ENCODE results near the gene HRH3.
A peak's percentile ranks its signal among the peaks of the same experiment; 100 is the strongest.

HRH3 gene

DNA sequence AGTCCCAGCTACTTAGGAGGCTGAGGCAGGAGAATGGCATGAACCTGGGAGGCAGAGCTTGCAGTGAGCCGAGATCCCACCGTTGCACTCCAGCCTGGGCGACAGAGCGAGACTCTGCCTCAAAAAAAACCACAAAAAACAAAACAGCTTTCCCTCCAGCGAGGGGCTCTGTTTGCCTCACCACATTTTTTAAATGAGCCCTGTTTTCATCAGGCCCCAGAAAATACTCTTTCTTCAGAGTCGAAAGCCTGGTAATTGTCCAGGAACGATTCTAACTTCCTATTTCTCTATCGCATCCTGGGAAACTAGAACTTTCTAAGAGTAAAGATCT is 25.0 kb downstream of the HRH3 start:
- ATAC-seq (ENCODE audit: insufficient read depth, low read depth) (peak; percentile 87), DNase-seq (peak; percentile 76)
- TF ChIP-seq EZH2 (IDR thresholded peaks at IDR 0.05; ENCODE audit: borderline replicate concordance, low read depth, low read length, severe bottlenecking) (no peak), CTCF (IDR thresholded peaks at IDR 0.05; ENCODE audit: borderline replicate concordance, extremely low read depth, low read length, poor library complexity, severe bottlenecking) (no peak)
- Histone ChIP-seq H4K20me1 (ENCODE audit: insufficient read depth, low read length) (peaks cover 36% of the 10 kb centered on the region), H2AFZ (ENCODE audit: low read depth, low read length) (no peak overlapping the region; the same call in 1 of the 2 replicates), H3K36me3 (ENCODE audit: insufficient read depth, low read length) (peaks cover 70% of the 10 kb centered on the region), H3K4me2 (ENCODE audit: insufficient read depth, low read length) (peak overlapping the region; percentile 46), H3K9me3 (ENCODE audit: insufficient read depth, low read length, severe bottlenecking) (no peaks in the 10 kb centered on the region), H3K4me3 (ENCODE audit: low read depth in 1 of 2, low read length in 2 of 2) (no peak overlapping the region), H3K27ac (ENCODE audit: low read length) (peak overlapping the region; percentile 57), H3K79me2 (ENCODE audit: insufficient read depth, low read length) (peaks cover 37% of the 10 kb centered on the region), H3K27me3 (ENCODE audit: insufficient read depth, low read length, poor library complexity) (no peaks in the 10 kb centered on the region), H3K9ac (ENCODE audit: low read depth, low read length) (peak overlapping the region; percentile 32), H3K4me1 (ENCODE audit: insufficient read depth, low read length) (peaks cover 30% of the 10 kb centered on the region)

- ATAC-seq (ENCODE audit: insufficient read depth, low read depth) (no peak), DNase-seq (no peak)
- no peak overlapping the region for H3K4me3 ChIP-seq (ENCODE audit: low read depth in 1 of 2, low read length in 2 of 2)
- no peaks in the 10 kb centered on the region for H3K27me3 ChIP-seq (ENCODE audit: insufficient read depth, low read length, poor library complexity)
- peaks cover 42% of the 10 kb centered on the region for H4K20me1 ChIP-seq (ENCODE audit: insufficient read depth, low read length)
- no peak overlapping the region for H3K4me2 ChIP-seq (ENCODE audit: insufficient read depth, low read length)
- no peaks in the 10 kb centered on the region for H3K9me3 ChIP-seq (ENCODE audit: insufficient read depth, low read length, severe bottlenecking)
- peaks cover 68% of the 10 kb centered on the region for H3K36me3 ChIP-seq (ENCODE audit: insufficient read depth, low read length)
- TF ChIP-seq CTCF (IDR thresholded peaks at IDR 0.05; ENCODE audit: borderline replicate concordance, extremely low read depth, low read length, poor library complexity, severe bottlenecking), result no peak
- TF ChIP-seq EZH2 (IDR thresholded peaks at IDR 0.05; ENCODE audit: borderline replicate concordance, low read depth, low read length, severe bottlenecking), result no peak
- peaks cover 30% of the 10 kb centered on the region for H3K4me1 ChIP-seq (ENCODE audit: insufficient read depth, low read length)
- H3K27ac ChIP-seq (ENCODE audit: low read length), result no peak overlapping the region
- H2AFZ ChIP-seq (ENCODE audit: low read depth, low read length), result no peak overlapping the region
- no peak overlapping the region for H3K9ac ChIP-seq (ENCODE audit: low read depth, low read length)
- H3K79me2 ChIP-seq (ENCODE audit: insufficient read depth, low read length), result peaks cover 52% of the 10 kb centered on the region
Observed at GRCh38 chr20:62193079-62194025, 26.7 kb downstream of the HRH3 start.

DNA sequence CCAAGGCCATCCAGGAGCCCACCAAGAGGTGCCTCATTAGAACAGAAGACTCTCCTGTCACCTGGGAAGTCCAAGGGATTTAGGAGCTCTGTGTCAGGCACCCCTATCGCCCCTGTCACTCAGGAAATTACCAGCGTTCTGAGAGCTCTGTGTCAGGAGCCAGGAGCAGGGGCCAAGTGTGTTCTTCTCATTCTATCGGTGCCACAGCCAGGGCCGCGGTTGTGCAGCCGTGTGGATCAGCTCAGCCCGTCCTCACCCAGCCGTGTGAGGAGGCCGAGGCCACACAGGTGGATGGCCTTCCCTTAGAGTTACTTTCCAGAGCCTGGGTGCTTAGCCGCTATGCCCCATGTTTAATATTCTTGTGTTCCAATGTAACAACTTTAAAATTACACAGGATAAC is 27.4 kb downstream of the HRH3 start:
- Histone ChIP-seq H3K4me3 (ENCODE audit: low read depth in 1 of 2, low read length in 2 of 2) (no peak overlapping the region), H3K9me3 (ENCODE audit: insufficient read depth, low read length, severe bottlenecking) (no peaks in the 10 kb centered on the region), H3K4me1 (ENCODE audit: insufficient read depth, low read length) (peaks cover 30% of the 10 kb centered on the region), H3K27ac (ENCODE audit: low read length) (no peak overlapping the region), H4K20me1 (ENCODE audit: insufficient read depth, low read length) (peaks cover 38% of the 10 kb centered on the region), H3K4me2 (ENCODE audit: insufficient read depth, low read length) (no peak overlapping the region), H3K9ac (ENCODE audit: low read depth, low read length) (no peak overlapping the region), H3K79me2 (ENCODE audit: insufficient read depth, low read length) (peaks cover 59% of the 10 kb centered on the region), H2AFZ (ENCODE audit: low read depth, low read length) (no peak overlapping the region), H3K27me3 (ENCODE audit: insufficient read depth, low read length, poor library complexity) (no peaks in the 10 kb centered on the region), H3K36me3 (ENCODE audit: insufficient read depth, low read length) (peaks cover 61% of the 10 kb centered on the region)
- no peak for TF ChIP-seq EZH2 (IDR thresholded peaks at IDR 0.05; ENCODE audit: borderline replicate concordance, low read depth, low read length, severe bottlenecking)
- TF ChIP-seq CTCF (IDR thresholded peaks at IDR 0.05; ENCODE audit: borderline replicate concordance, extremely low read depth, low read length, poor library complexity, severe bottlenecking), result no peak
- no peak for DNase-seq
- no peak for ATAC-seq (ENCODE audit: insufficient read depth, low read depth)
